ENCODE data around the gene JSRP1. TPM values are rescaled to one million over a fixed set of nuclear protein-coding genes. Genes with fewer than 3 reads are reported as not detected.

The JSRP1 gene
- total RNA-seq, 6 experiments from 2014 or later, result 0.28 to 0.81 (median 0.42) TPM; not detected in 3

- Histone ChIP-seq H3K4me3 (no peak overlapping the region), H3K36me3 (peaks cover 0 to 18% (median 5%) of the 10 kb centered on the region in 4 donors), H3K27me3 (no peaks in the 10 kb centered on the region), H3K27ac (peak overlapping the region in 1 of 3 donors; percentile 43), H3K9me3 (no peaks in the 10 kb centered on the region), H3K4me1 (peaks cover 0 to 32% (median 8%) of the 10 kb centered on the region in 4 donors)
- ATAC-seq (no peak), DNase-seq (no peak)
- intact Hi-C loops (cut with DNase I), result loop anchor here (5.0 kb wide), 2 partner anchors 37 to 112 kb away; partner anchors contain the start of genes PLEKHJ1 (in 2 of the 2), SF3A2 (in 2 of the 2) and DOT1L (in 1 of the 2)
- WGBS (ENCODE audit: insufficient coverage, low coverage, low lambda C conversion rate, missing lambda C conversion rate), result 76% methylated on average over 7 of the region's 9 CpGs
- TF ChIP-seq POLR2A (IDR thresholded peaks at IDR 0.05) (no peak), CTCF (IDR thresholded peaks at IDR 0.05) (no peak)
Measured at GRCh38 chr19:2274185-2274711, 18.0 kb upstream of the JSRP1 start.

GRCh38 chr19:2273356-2274184, 17.4 kb upstream of the JSRP1 start:
- DNase-seq (peak; percentile 75 to 79 (median 79)), ATAC-seq (peak; percentile 25 to 42 (median 35))
- peaks cover 0 to 18% (median 5%) of the 10 kb centered on the region in 4 donors for H3K36me3 ChIP-seq
- no peaks in the 10 kb centered on the region for H3K9me3 ChIP-seq
- TF ChIP-seq CTCF (IDR thresholded peaks at IDR 0.05) (peak; percentile 92 to 98 (median 96)), POLR2A (IDR thresholded peaks at IDR 0.05) (no peak)
- peak overlapping the region; percentile 25 to 43 (median 41) for H3K27ac ChIP-seq
- intact Hi-C loops (cut with DNase I), result loop anchor here (5.0 kb wide), 2 partner anchors 36 to 111 kb away; partner anchors contain the start of genes PLEKHJ1 (in 2 of the 2), SF3A2 (in 2 of the 2) and DOT1L (in 1 of the 2)
- WGBS (ENCODE audit: insufficient coverage, low coverage, low lambda C conversion rate, missing lambda C conversion rate), result 5% methylated on average over 27 of the region's 45 CpGs
- no peaks in the 10 kb centered on the region for H3K27me3 ChIP-seq
- peak overlapping the region; percentile 18 to 40 (median 28) for H3K4me3 ChIP-seq
- H3K4me1 ChIP-seq, result peaks cover 0 to 32% (median 8%) of the 10 kb centered on the region in 4 donors

GRCh38 chr19:2271234-2272103, 15.3 kb upstream of the JSRP1 start:
- no peak for ATAC-seq
- TF ChIP-seq POLR2A (IDR thresholded peaks at IDR 0.05) (no peak), CTCF (IDR thresholded peaks at IDR 0.05) (no peak)
- peak overlapping the region; percentile 96 to 99 (median 97) for H3K27ac ChIP-seq
- peak in 2 of 3 donors; percentile 54 to 64 for DNase-seq
- peaks cover 0 to 49% (median 8%) of the 10 kb centered on the region in 4 donors for H3K4me1 ChIP-seq
- intact Hi-C loops (cut with DNase I), result loop anchor here (5.0 kb wide), 2 partner anchors 34 to 109 kb away; partner anchors contain the start of genes PLEKHJ1 (in 2 of the 2), SF3A2 (in 2 of the 2) and DOT1L (in 1 of the 2)
- H3K4me3 ChIP-seq, result peak overlapping the region; percentile 96 to 100 (median 98)
- no peaks in the 10 kb centered on the region for H3K27me3 ChIP-seq
- H3K9me3 ChIP-seq, result no peaks in the 10 kb centered on the region
- WGBS (ENCODE audit: insufficient coverage, low coverage, low lambda C conversion rate, missing lambda C conversion rate), result 16% methylated on average over 22 of the region's 43 CpGs
- peaks cover 0 to 18% (median 5%) of the 10 kb centered on the region in 4 donors for H3K36me3 ChIP-seq
